IMR-90 (cell line): ENCODE measurements around the gene PDCD6IP. TPM values are rescaled to one million over a fixed set of nuclear protein-coding genes. Genes with fewer than 3 reads are reported as not detected.

ENCODE experiments used
- ATAC-seq: fragments of 200-7000 bp; cut with Tn5 transposase; 2 replicates; pipeline ENCODE4 v1.9.1; 2020; ENCODE audit warnings: low read depth, mild to moderate bottlenecking, moderate library complexity
- BruUV-seq: library from RNA; stranded (reverse); fragments of 400-500 nt; replicated peaks from 2 replicates; lab custom pipeline; 2021; lab: Mats Ljungman, UMichigan
- CTCF ChIA-PET: fragments of 300-600 bp; formaldehyde crosslinking; extraction: SDS; loops from one replicate; lab custom pipeline; 2021; ENCODE audit warnings: antibody characterized with exemption; lab: Yijun Ruan, JAX
- POLR2A ChIA-PET: fragments of 300-600 bp; sonication (Branson Sonifier 250); formaldehyde crosslinking; loops from one replicate; lab custom pipeline; 2022; ENCODE audit warnings: antibody characterized with exemption; ENCODE audit not compliant: unreplicated experiment; lab: Charles Lee
- DNase-seq: peaks from one replicate; pipeline ENCODE4 v3.0.0; 2013
- H2AFZ ChIP-seq: replicated peaks from 2 replicates; pipeline ENCODE3; 2013; ENCODE audit warnings: low read length, mild to moderate bottlenecking; ENCODE audit not compliant: poor library complexity
- H2AK5ac ChIP-seq: 2 replicates; pipeline ENCODE4 v1.6.1; 2013; ENCODE audit warnings: low read depth, low read length, inconsistent platforms
- H2AK9ac ChIP-seq: replicated peaks from 2 replicates; pipeline ENCODE3; 2013; ENCODE audit warnings: mild to moderate bottlenecking, low read depth, low read length, moderate library complexity; ENCODE audit not compliant: poor library complexity
- H2BK120ac ChIP-seq: 2 replicates; pipeline ENCODE4 v1.6.1; 2013; ENCODE audit warnings: low read depth, low read length, inconsistent platforms
- H2BK15ac ChIP-seq: 3 replicates; pipeline ENCODE4 v1.6.1; 2013; ENCODE audit warnings: low read depth, low read length, inconsistent platforms
- H2BK20ac ChIP-seq: 2 replicates; pipeline ENCODE4 v1.6.1; 2013; ENCODE audit warnings: low read depth, mild to moderate bottlenecking, inconsistent platforms, low read length, moderate library complexity
- H2BK5ac ChIP-seq: 2 replicates; pipeline ENCODE4 v1.6.1; 2013; ENCODE audit warnings: mild to moderate bottlenecking, low read depth, low read length, inconsistent platforms; ENCODE audit not compliant: poor library complexity, severe bottlenecking
- H3K14ac ChIP-seq: replicated peaks from 2 replicates; pipeline ENCODE4 v1.6.1; 2013; ENCODE audit warnings: low read depth, low read length, inconsistent platforms
- H3K18ac ChIP-seq: 2 replicates; pipeline ENCODE4 v1.6.1; 2013; ENCODE audit warnings: low read depth, low read length, control low read depth
- H3K23ac ChIP-seq: 2 replicates; pipeline ENCODE4 v1.6.1; 2013; ENCODE audit warnings: low read depth, low read length, inconsistent platforms
- H3K27ac ChIP-seq: 2 replicates; pipeline ENCODE4 v1.5.1; 2013; ENCODE audit warnings: mild to moderate bottlenecking, control low read depth, low read length; ENCODE audit not compliant: insufficient read depth
- H3K27me3 ChIP-seq: 2 replicates; pipeline ENCODE4 v1.6.1; 2013; ENCODE audit warnings: low read length; ENCODE audit not compliant: control insufficient read depth, insufficient read depth
- H3K36me3 ChIP-seq: 2 replicates; pipeline ENCODE4 v1.6.1; 2013; ENCODE audit warnings: low read length, mixed read lengths; ENCODE audit not compliant: control insufficient read depth, insufficient read depth
- H3K4ac ChIP-seq: 2 replicates; pipeline ENCODE4 v1.6.1; 2013; ENCODE audit warnings: low read depth, low read length, inconsistent platforms
- H3K4me1 ChIP-seq: 2 replicates; pipeline ENCODE4 v1.6.1; 2013; ENCODE audit warnings: low read length, mixed read lengths; ENCODE audit not compliant: control insufficient read depth, insufficient read depth
- H3K4me2 ChIP-seq: 2 replicates; pipeline ENCODE4 v1.6.1; 2013; ENCODE audit warnings: low read depth, mild to moderate bottlenecking, control low read depth, low read length, moderate library complexity
- H3K4me3 ChIP-seq: 2 replicates; pipeline ENCODE4 v1.5.1; 2013; ENCODE audit warnings: low read depth, mild to moderate bottlenecking, control low read depth, low read length, moderate library complexity; ENCODE audit not compliant: insufficient read depth
- H3K56ac ChIP-seq: 2 replicates; pipeline ENCODE4 v1.6.1; 2013; ENCODE audit warnings: low read length, inconsistent platforms; ENCODE audit not compliant: insufficient read depth; ENCODE audit errors: extremely low read depth
- H3K79me1 ChIP-seq, 2 experiments: 2 replicates each; pipeline ENCODE4 v1.6.1; 2013; ENCODE audit warnings: low read length in 2 of 2, inconsistent platforms in 1 of 2, low read depth in 1 of 2
- H3K9ac ChIP-seq: 2 replicates; pipeline ENCODE4 v1.6.1; 2013; ENCODE audit warnings: low read depth, low read length, control low read depth
- H3K9me1 ChIP-seq: 2 replicates; pipeline ENCODE4 v1.6.1; 2013; ENCODE audit warnings: low read length, inconsistent platforms; ENCODE audit not compliant: insufficient read depth
- H3K9me3 ChIP-seq: 2 replicates; pipeline ENCODE4 v1.6.1; 2013; ENCODE audit warnings: low read length; ENCODE audit not compliant: control insufficient read depth, insufficient read depth
- H4K20me1 ChIP-seq: 2 replicates; pipeline ENCODE4 v1.6.1; 2013; ENCODE audit warnings: low read length, inconsistent platforms; ENCODE audit not compliant: insufficient read depth
- H4K5ac ChIP-seq: 2 replicates; pipeline ENCODE4 v1.6.1; 2013; ENCODE audit warnings: mild to moderate bottlenecking, low read depth, low read length, control low read depth
- H4K8ac ChIP-seq, 2 experiments: 2 replicates each; pipeline ENCODE4 v1.6.1; 2013; ENCODE audit warnings: low read depth in 2 of 2, low read length in 2 of 2, control low read depth in 1 of 2, inconsistent platforms in 1 of 2
- H4K91ac ChIP-seq: 2 replicates; pipeline ENCODE4 v1.6.1; 2013; ENCODE audit warnings: low read depth, low read length, inconsistent platforms; ENCODE audit not compliant: insufficient read depth
- CEBPB ChIP-seq: IDR thresholded peaks from 2 replicates; pipeline ENCODE4 v1.6.1; 2012; ENCODE audit warnings: low read depth, low read length, improper control_type of control experiment
- CHD1 ChIP-seq: IDR thresholded peaks from 2 replicates; pipeline ENCODE4 v1.6.1; 2012; ENCODE audit warnings: low read depth, low read length, improper control_type of control experiment
- CTCF ChIP-seq: conservative IDR thresholded peaks from 2 replicates; pipeline ENCODE4 v1.5.1; 2012; ENCODE audit warnings: mild to moderate bottlenecking, low read depth, low read length, improper control_type of control experiment
- FOS ChIP-seq: fragments of 150-350 bp; IDR thresholded peaks from 2 replicates; pipeline ENCODE4 v1.6.1; 2016; ENCODE audit warnings: low read depth, low read length
- MAFK ChIP-seq: IDR thresholded peaks from 2 replicates; pipeline ENCODE4 v1.6.1; 2012; ENCODE audit warnings: low read depth, low read length, improper control_type of control experiment
- MAZ ChIP-seq: IDR thresholded peaks from 2 replicates; pipeline ENCODE4 v1.6.1; 2012; ENCODE audit warnings: low read depth, mild to moderate bottlenecking, low read length, improper control_type of control experiment, moderate library complexity, borderline replicate concordance
- MXI1 ChIP-seq: IDR thresholded peaks from 2 replicates; pipeline ENCODE4 v1.6.1; 2012; ENCODE audit warnings: low read depth, mild to moderate bottlenecking, low read length, moderate library complexity, borderline replicate concordance
- NFE2L2 ChIP-seq: fragments of 150-350 bp; IDR thresholded peaks from 2 replicates; pipeline ENCODE4 v1.6.1; 2016; ENCODE audit warnings: low read depth, mild to moderate bottlenecking, low read length
- POLR2A ChIP-seq: IDR thresholded peaks from 2 replicates; pipeline ENCODE4 v1.6.1; 2012; ENCODE audit warnings: mild to moderate bottlenecking, low read depth, low read length
- RAD21 ChIP-seq: IDR thresholded peaks from 2 replicates; pipeline ENCODE4 v1.6.1; 2012; ENCODE audit warnings: low read length, improper control_type of control experiment
- RFX5 ChIP-seq: IDR thresholded peaks from 2 replicates; pipeline ENCODE4 v1.8.0; 2012; ENCODE audit warnings: low read depth, mild to moderate bottlenecking, low read length, moderate library complexity
- SMC3 ChIP-seq: fragments of 150-350 bp; IDR thresholded peaks from 2 replicates; pipeline ENCODE4 v1.6.1; 2016; ENCODE audit warnings: low read depth, mild to moderate bottlenecking, antibody characterized with exemption, low read length, moderate library complexity
- USF2 ChIP-seq: fragments of 150-350 bp; IDR thresholded peaks from 2 replicates; pipeline ENCODE4 v1.6.1; 2017; ENCODE audit warnings: mild to moderate bottlenecking, antibody characterized with exemption, low read length, low read depth
- WGBS, 2 experiments: methylation state at CpG; one replicate each; pipeline versions ENCODE4 v1.1.5 to v1.1.7; 2013; ENCODE audit warnings: missing lambda C conversion rate in 2 of 2; ENCODE audit not compliant: insufficient read length in 1 of 2; ENCODE audit errors: extremely low coverage in 2 of 2; 5-methylcytosine and 5-hydroxymethylcytosine counted together
- dilution Hi-C: fragments of 300-500 bp; cut with HindIII; formaldehyde crosslinking; loops from one replicate; pipeline ENCODE4 v1.14.3; 2018; ENCODE audit warnings: low sequenced_read_pairs; ENCODE audit not compliant: unreplicated experiment
- in situ Hi-C: fragments of 300-500 bp; cut with MboI; formaldehyde crosslinking; loops from 3 replicates; pipeline ENCODE4 v1.14.3; 2019; ENCODE audit warnings: low sequenced_read_pairs, inconsistent platforms, mixed read lengths
- intact Hi-C: fragments of 100-400 bp; cut with micrococcal nuclease; formaldehyde crosslinking; loops from 2 replicates; pipeline ENCODE4 v1.10.0; 2022
- polyA plus RNA-seq, 3 experiments: library from polyadenylated mRNA; depleted of rRNA; stranded (reverse); fragments of >200 nt; gene quantifications; 2 replicates each; pipeline ENCODE4 v1.2.3, GENCODE V29; 2012; ENCODE audit warnings: low replicate concordance in 1 of 3
- total RNA-seq: library from RNA; depleted of rRNA; stranded (reverse); fragments of >200 nt; gene quantifications from 2 replicates; pipeline ENCODE4 v1.2.3, GENCODE V29; 2012
- TF ChIP-seq, protein P1 (sequence below): fragments of 150-350 bp; IDR thresholded peaks from 2 replicates; pipeline ENCODE4 v1.6.1; 2016; ENCODE audit warnings: low read depth, mild to moderate bottlenecking, low read length, moderate library complexity, borderline replicate concordance

PDCD6IP gene
- total and polyA plus RNA-seq, 2 of the 4 experiments (the other 2 are of a cell fraction), result 68.1 to 78.3 TPM

DNA sequence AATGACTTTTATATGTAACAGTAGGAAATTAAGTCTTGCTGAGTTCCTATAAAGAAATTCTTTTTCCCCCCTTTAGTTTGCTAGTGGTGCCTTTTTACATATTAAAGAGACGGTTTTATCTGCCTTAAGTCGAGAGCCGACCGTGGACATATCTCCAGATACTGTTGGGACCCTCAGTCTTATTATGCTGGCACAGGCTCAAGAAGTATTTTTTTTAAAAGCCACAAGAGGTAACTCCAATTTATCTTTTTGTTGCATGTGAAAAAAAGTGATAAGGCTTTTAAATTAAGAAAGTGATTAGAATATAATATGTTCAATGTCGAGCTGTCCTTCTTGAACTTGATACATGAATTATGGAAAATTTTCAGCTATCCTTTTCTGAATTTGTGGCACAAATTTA lies 26.7 kb downstream of the PDCD6IP start:
- CTCF ChIA-PET, result no interaction called here
- H3K27ac ChIP-seq, result no peak overlapping the region

More for the DNA sequence above, 26.7 kb downstream of the PDCD6IP start:
- Histone ChIP-seq H2BK120ac (no peak overlapping the region), H4K5ac (no peak overlapping the region), H2BK5ac (no peak overlapping the region), H3K27me3 (no peaks in the 10 kb centered on the region), H3K4ac (no peak overlapping the region), H3K14ac (no peak overlapping the region), H2AFZ (no peak overlapping the region), H3K18ac (no peak overlapping the region), H3K9me3 (no peaks in the 10 kb centered on the region), H3K9ac (no peak overlapping the region), H3K36me3 (peaks cover 28% of the 10 kb centered on the region), H3K4me1 (no peaks in the 10 kb centered on the region; the same call in 1 of the 2 replicates), H2AK5ac (no peak overlapping the region), H2AK9ac (no peak overlapping the region), H4K8ac (no peak overlapping the region), H2BK15ac (no peak overlapping the region), H3K79me1 (peaks cover 29 to 36% of the 10 kb centered on the region in 2 experiments), H3K4me3 (no peak overlapping the region), H4K91ac (no peak overlapping the region), H4K20me1 (peaks cover 3% of the 10 kb centered on the region; the same call in 1 of the 2 replicates), H3K23ac (no peak overlapping the region), H3K56ac (no peak overlapping the region), H3K9me1 (no peaks in the 10 kb centered on the region), H3K4me2 (no peak overlapping the region), H2BK20ac (no peak overlapping the region)
- no peak for TF ChIP-seq CEBPB
- TF ChIP-seq SMC3, result no peak
- no peak for TF ChIP-seq MAFK
- TF ChIP-seq, protein P1, sequence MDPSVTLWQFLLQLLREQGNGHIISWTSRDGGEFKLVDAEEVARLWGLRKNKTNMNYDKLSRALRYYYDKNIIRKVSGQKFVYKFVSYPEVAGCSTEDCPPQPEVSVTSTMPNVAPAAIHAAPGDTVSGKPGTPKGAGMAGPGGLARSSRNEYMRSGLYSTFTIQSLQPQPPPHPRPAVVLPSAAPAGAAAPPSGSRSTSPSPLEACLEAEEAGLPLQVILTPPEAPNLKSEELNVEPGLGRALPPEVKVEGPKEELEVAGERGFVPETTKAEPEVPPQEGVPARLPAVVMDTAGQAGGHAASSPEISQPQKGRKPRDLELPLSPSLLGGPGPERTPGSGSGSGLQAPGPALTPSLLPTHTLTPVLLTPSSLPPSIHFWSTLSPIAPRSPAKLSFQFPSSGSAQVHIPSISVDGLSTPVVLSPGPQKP, result no peak
- TF ChIP-seq CTCF, result no peak
- TF ChIP-seq POLR2A, result no peak
- no peak for TF ChIP-seq MAZ
- TF ChIP-seq MXI1, result no peak
- TF ChIP-seq CHD1, result no peak
- TF ChIP-seq RAD21, result no peak
- no peak for TF ChIP-seq RFX5
- TF ChIP-seq NFE2L2, result no peak
- TF ChIP-seq FOS, result no peak
- no peak for TF ChIP-seq USF2
- no CpG with 5 or more reads among the region's 5 CpGs for WGBS, 2 experiments
- ATAC-seq (no peak), DNase-seq (no peak)
- POLR2A ChIA-PET, result no interaction called here
- intact Hi-C loops, result no loop called here
- no TSS peak for BruUV-seq
- in situ Hi-C loops, result no loop called here
- dilution Hi-C loops, result no loop called here
